SK-N-SH (cell line): ENCODE measurements around the gene DHRS1. TPM values are rescaled to one million over a fixed set of nuclear protein-coding genes. Genes with fewer than 3 reads are reported as not detected.

Source experiments
- CTCF ChIA-PET: fragments of 300-600, 350-600 bp; formaldehyde crosslinking; extraction: SDS; loops from one replicate; lab custom pipeline; 2021; lab: Yijun Ruan, JAX
- POLR2A ChIA-PET: fragments of 350-600 bp; sonication (Branson Sonifier 250); formaldehyde crosslinking; extraction: SDS; loops from one replicate; lab custom pipeline; 2020; ENCODE audit warnings: antibody characterized with exemption, inconsistent platforms; lab: Yijun Ruan, JAX
- DNase-seq: peaks from one replicate; pipeline ENCODE4 v3.0.0; 2012
- H2AFZ ChIP-seq: fragments of 200-600 bp; sonication (generic); 2 replicates; pipeline ENCODE4 v1.8.1; 2016; ENCODE audit warnings: antibody characterized with exemption, mild to moderate bottlenecking, low read depth
- H3F3A ChIP-seq: fragments of 200-600 bp; sonication (generic); replicated peaks from 2 replicates; pipeline ENCODE3; 2016; ENCODE audit warnings: antibody characterized with exemption, mild to moderate bottlenecking; ENCODE audit not compliant: insufficient read depth
- H3K27ac ChIP-seq, 2 experiments: fragments of 200-500 bp in 1 of 2; fragments of 200-600 bp in 1 of 2; sonication (Bioruptor generic) in 1 of 2; sonication (generic), shearing (Covaris generic) in 1 of 2; 2 replicates each; pipeline versions ENCODE4 v1.5.1 to v1.6.1; 2014 to 2016; ENCODE audit warnings: low read depth in 2 of 2, inconsistent platforms in 1 of 2, low read length in 1 of 2, mild to moderate bottlenecking in 1 of 2, mixed read lengths in 1 of 2
- H3K27me3 ChIP-seq: fragments of 200-600 bp; sonication (generic), shearing (Covaris generic); 2 replicates; pipeline ENCODE4 v1.6.1; 2016; ENCODE audit warnings: mixed run types; ENCODE audit not compliant: insufficient read depth
- H3K36me3 ChIP-seq, 2 experiments: fragments of 200-500 bp in 1 of 2; fragments of 200-600 bp in 1 of 2; sonication (Bioruptor generic) in 1 of 2; sonication (generic) in 1 of 2; replicated peaks in 1 of 2; 2 replicates each; pipeline versions ENCODE3 to v1.5.1; 2014 to 2016; ENCODE audit warnings: low read length in 1 of 2, mild to moderate bottlenecking in 1 of 2; ENCODE audit not compliant: insufficient read depth in 2 of 2, control insufficient read depth in 1 of 2
- H3K4me1 ChIP-seq, 2 experiments: fragments of 200-500 bp in 1 of 2; fragments of 200-600 bp in 1 of 2; sonication (Bioruptor generic) in 1 of 2; sonication (generic), shearing (Covaris generic) in 1 of 2; 2 replicates each; pipeline versions ENCODE4 v1.5.1 to v1.6.1; 2014 to 2016; ENCODE audit warnings: low read depth in 1 of 2, low read length in 1 of 2, mixed run types in 1 of 2; ENCODE audit not compliant: insufficient read depth in 2 of 2, control insufficient read depth in 1 of 2
- H3K4me2 ChIP-seq: fragments of 200-600 bp; sonication (generic), shearing (Covaris generic); 2 replicates; pipeline ENCODE4 v1.6.1; 2017; ENCODE audit warnings: mixed run types
- H3K4me3 ChIP-seq, 2 experiments: fragments of 200-500 bp in 1 of 2; fragments of 200-600 bp in 1 of 2; sonication (Bioruptor generic) in 1 of 2; sonication (generic), shearing (Covaris generic) in 1 of 2; 2 replicates each; pipeline versions ENCODE4 v1.5.1 to v1.8.1; 2014 to 2016; ENCODE audit warnings: low read depth in 2 of 2, inconsistent platforms in 1 of 2, low read length in 1 of 2, mild to moderate bottlenecking in 1 of 2, mixed read lengths in 1 of 2, moderate library complexity in 1 of 2
- H3K79me2 ChIP-seq: fragments of 200-600 bp; sonication (generic); 2 replicates; pipeline ENCODE4 v1.8.1; 2017; ENCODE audit warnings: mild to moderate bottlenecking; ENCODE audit not compliant: insufficient read depth
- H3K9ac ChIP-seq: fragments of 200-600 bp; sonication (generic); 2 replicates; pipeline ENCODE4 v1.6.1; 2017; ENCODE audit warnings: mixed run types
- H3K9me2 ChIP-seq: fragments of 200-600 bp; sonication (generic); 2 replicates; pipeline ENCODE4 v1.6.1; 2017; ENCODE audit warnings: mixed run types
- H3K9me3 ChIP-seq: fragments of 200-600 bp; sonication (generic); 2 replicates; pipeline ENCODE4 v1.6.1; 2017; ENCODE audit warnings: mixed run types, mild to moderate bottlenecking, moderate library complexity
- H4K20me1 ChIP-seq: fragments of 200-600 bp; sonication (generic); 2 replicates; pipeline ENCODE4 v1.6.1; 2017; ENCODE audit warnings: mild to moderate bottlenecking, mixed run types; ENCODE audit not compliant: insufficient read depth
- ELF1 ChIP-seq: IDR thresholded peaks from 2 replicates; pipeline ENCODE4 v1.4.0; 2012
- EP300 ChIP-seq, 2 experiments: IDR thresholded peaks; 2 replicates each; pipeline versions ENCODE4 v1.4.0 to v1.6.1; 2012; ENCODE audit warnings: borderline replicate concordance in 1 of 2, low read depth in 1 of 2, low read length in 1 of 2
- EZH2phosphoT487 ChIP-seq: fragments of 200-600 bp; sonication (generic); IDR thresholded peaks from 2 replicates; pipeline ENCODE4 v1.6.1; 2017; ENCODE audit warnings: low read depth, mixed run types, mild to moderate bottlenecking, antibody characterized with exemption, moderate library complexity, borderline replicate concordance
- GATA2 ChIP-seq: sonication (generic); formaldehyde crosslinking; IDR thresholded peaks from 2 replicates; pipeline ENCODE4 v1.5.0; 2020; ENCODE audit warnings: mild to moderate bottlenecking, missing genetic modification reagents
- MEF2A ChIP-seq: IDR thresholded peaks from 2 replicates; pipeline ENCODE4 v1.4.0; 2012; ENCODE audit warnings: low read depth, borderline replicate concordance
- NFIC ChIP-seq: IDR thresholded peaks from 2 replicates; pipeline ENCODE4 v1.4.0; 2012; ENCODE audit warnings: borderline replicate concordance
- RAD21 ChIP-seq: IDR thresholded peaks from 2 replicates; pipeline ENCODE4 v1.6.1; 2012; ENCODE audit warnings: mild to moderate bottlenecking, low read length
- RCOR1 ChIP-seq: fragments of 150-350 bp; IDR thresholded peaks from 2 replicates; pipeline ENCODE4 v1.6.1; 2017; ENCODE audit warnings: antibody characterized with exemption, low read length
- SMC3 ChIP-seq: IDR thresholded peaks from 2 replicates; pipeline ENCODE4 v1.6.1; 2012; ENCODE audit warnings: low read depth, low read length, improper control_type of control experiment
- TAF1 ChIP-seq: IDR thresholded peaks from 2 replicates; pipeline ENCODE4 v1.6.1; 2012; ENCODE audit warnings: low read depth, mild to moderate bottlenecking, low read length, moderate library complexity, borderline replicate concordance
- TCF12 ChIP-seq: IDR thresholded peaks from 2 replicates; pipeline ENCODE4 v1.4.0; 2012
- USF1 ChIP-seq: IDR thresholded peaks from 2 replicates; pipeline ENCODE4 v1.4.0; 2012; ENCODE audit warnings: low read depth, borderline replicate concordance
- WGBS: methylation state at CpG from one replicate; pipeline ENCODE4 v1.1.6; 2017; ENCODE audit warnings: low lambda C conversion rate; 5-methylcytosine and 5-hydroxymethylcytosine counted together
- polyA plus RNA-seq, 3 experiments: library from polyadenylated mRNA; depleted of rRNA; stranded (reverse); fragments of >200 nt; gene quantifications; 2 replicates each; pipeline ENCODE4 v1.2.3, GENCODE V29; 2012
- TF ChIP-seq, protein P1 (sequence below): fragments of 150-350 bp; IDR thresholded peaks from 2 replicates; pipeline ENCODE4 v1.6.1; 2017; ENCODE audit warnings: antibody characterized with exemption, low read length, low read depth, borderline replicate concordance
- TF ChIP-seq, protein P2 (sequence below): IDR thresholded peaks from 2 replicates; pipeline ENCODE4 v1.4.0; 2012; ENCODE audit warnings: low read depth
- TF ChIP-seq, protein P3 (sequence below): IDR thresholded peaks from 2 replicates; pipeline ENCODE4; 2012

DHRS1 gene
- polyA plus RNA-seq, 1 of the 3 experiments (the other 2 are of a cell fraction): 65.4 TPM

- Histone ChIP-seq H3K27ac (no peak overlapping the region), H3K9me2 (no peaks in the 10 kb centered on the region), H3K9me3 (no peaks in the 10 kb centered on the region), H3K4me3 (no peak overlapping the region), H3K4me2 (no peak overlapping the region), H3F3A (no peaks in the 10 kb centered on the region), H3K4me1 (peaks cover 6 to 12% of the 10 kb centered on the region in 2 experiments; a peak in 2 of 4 replicates), H3K79me2 (no peaks in the 10 kb centered on the region; the same call in 1 of the 2 replicates), H3K27me3 (no peaks in the 10 kb centered on the region), H2AFZ (no peak overlapping the region), H3K9ac (no peak overlapping the region), H3K36me3 (peaks cover 0 to 3% of the 10 kb centered on the region in 2 experiments), H4K20me1 (no peaks in the 10 kb centered on the region)
- ChIA-PET CTCF (interaction anchor here (1.0 to 3.0 kb wide), 3 partner anchors 22 to 31 kb away, joined by 6 to 14 read pairs (median 11); partner anchors contain the start of gene TINF2), POLR2A (interaction anchor here (0.6 kb wide), 1 partner anchor 35 kb away, joined by 5 read pairs; no protein-coding TSS in a partner anchor)
- 97% methylated on average over 3 of the region's 3 CpGs for WGBS
- no peak for TF ChIP-seq SMC3
- no peak for TF ChIP-seq TCF12
- no peak for TF ChIP-seq RCOR1
- TF ChIP-seq TAF1: no peak
- TF ChIP-seq, protein P1, sequence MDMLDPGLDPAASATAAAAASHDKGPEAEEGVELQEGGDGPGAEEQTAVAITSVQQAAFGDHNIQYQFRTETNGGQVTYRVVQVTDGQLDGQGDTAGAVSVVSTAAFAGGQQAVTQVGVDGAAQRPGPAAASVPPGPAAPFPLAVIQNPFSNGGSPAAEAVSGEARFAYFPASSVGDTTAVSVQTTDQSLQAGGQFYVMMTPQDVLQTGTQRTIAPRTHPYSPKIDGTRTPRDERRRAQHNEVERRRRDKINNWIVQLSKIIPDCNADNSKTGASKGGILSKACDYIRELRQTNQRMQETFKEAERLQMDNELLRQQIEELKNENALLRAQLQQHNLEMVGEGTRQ: no peak
- no peak for TF ChIP-seq MEF2A
- no peak for TF ChIP-seq USF1
- TF ChIP-seq NFIC: no peak
- TF ChIP-seq EP300 (IDR thresholded peaks at IDR 0.05; ENCODE audit: borderline replicate concordance in 1 of 2, low read depth in 1 of 2, low read length in 1 of 2): no peak
- TF ChIP-seq, protein P2, sequence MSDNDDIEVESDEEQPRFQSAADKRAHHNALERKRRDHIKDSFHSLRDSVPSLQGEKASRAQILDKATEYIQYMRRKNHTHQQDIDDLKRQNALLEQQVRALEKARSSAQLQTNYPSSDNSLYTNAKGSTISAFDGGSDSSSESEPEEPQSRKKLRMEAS: no peak
- TF ChIP-seq GATA2: no peak
- TF ChIP-seq EZH2phosphoT487: no peak
- no peak for TF ChIP-seq RAD21
- TF ChIP-seq, protein P3, sequence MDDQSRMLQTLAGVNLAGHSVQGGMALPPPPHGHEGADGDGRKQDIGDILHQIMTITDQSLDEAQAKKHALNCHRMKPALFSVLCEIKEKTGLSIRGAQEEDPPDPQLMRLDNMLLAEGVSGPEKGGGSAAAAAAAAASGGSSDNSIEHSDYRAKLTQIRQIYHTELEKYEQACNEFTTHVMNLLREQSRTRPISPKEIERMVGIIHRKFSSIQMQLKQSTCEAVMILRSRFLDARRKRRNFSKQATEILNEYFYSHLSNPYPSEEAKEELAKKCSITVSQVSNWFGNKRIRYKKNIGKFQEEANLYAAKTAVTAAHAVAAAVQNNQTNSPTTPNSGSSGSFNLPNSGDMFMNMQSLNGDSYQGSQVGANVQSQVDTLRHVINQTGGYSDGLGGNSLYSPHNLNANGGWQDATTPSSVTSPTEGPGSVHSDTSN: no peak
- TF ChIP-seq ELF1: no peak
- no peak for DNase-seq
Observed at GRCh38 chr14:24274101-24274543, 25.5 kb downstream of the DHRS1 start.
